Skeletal muscle cell (primary cell): ENCODE results near the gene SKOR2.

Experiments used
- DNase-seq: peaks from one replicate; pipeline ENCODE4 v3.0.0-alpha.2; 2010; ENCODE audit warnings: low read depth
- H3K4me3 ChIP-seq: 2 replicates; pipeline ENCODE4 v1.5.1; 2011; ENCODE audit warnings: low read depth, mild to moderate bottlenecking, control low read depth, low read length, moderate library complexity

Gene SKOR2

GRCh38 chr18:47260120-47260923, 8.9 kb upstream of the SKOR2 start:
- H3K4me3 ChIP-seq = no peak overlapping the region
- no peak for DNase-seq

- H3K4me3 ChIP-seq = no peak overlapping the region
- no peak for DNase-seq
These were observed 3.0 kb upstream of the SKOR2 start for GRCh38 chr18:47254341-47254939.

DNA sequence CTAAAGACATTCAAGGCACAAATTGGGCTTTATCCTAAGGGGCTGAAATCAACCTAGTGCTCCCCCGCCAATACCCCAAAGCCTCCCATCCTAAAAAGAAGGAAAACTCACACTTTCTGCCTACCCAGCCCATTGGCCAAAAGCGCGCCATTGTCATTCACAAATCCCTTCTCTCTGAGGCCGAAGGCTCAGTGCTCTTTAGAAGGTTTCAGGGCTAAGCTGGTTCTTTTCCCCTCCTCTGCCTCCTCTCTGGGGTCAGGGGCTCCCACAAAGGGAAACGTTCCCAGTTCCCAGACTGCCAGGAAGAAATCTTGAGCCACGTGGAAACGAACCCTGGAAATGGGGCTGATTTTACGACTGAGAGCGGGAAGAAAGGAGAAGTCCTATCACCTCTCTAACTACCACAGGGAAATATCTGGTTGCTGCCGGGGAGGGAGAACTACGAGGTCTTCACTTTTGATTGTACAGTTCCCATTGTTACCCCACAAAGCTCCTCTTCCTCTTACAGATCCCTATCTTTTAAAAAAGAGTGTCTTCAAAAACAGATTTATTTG, 1.7 kb upstream of the SKOR2 start:
- no peak overlapping the region for H3K4me3 ChIP-seq
- no peak for DNase-seq

- H3K4me3 ChIP-seq = no peak overlapping the region
- DNase-seq = no peak
These were observed 941 bp downstream of the SKOR2 start for GRCh38 chr18:47250391-47251046.

- no peak overlapping the region for H3K4me3 ChIP-seq
- no peak for DNase-seq
These were observed 2.0 kb downstream of the SKOR2 start for GRCh38 chr18:47249314-47249981.

GRCh38 chr18:47248604-47249313, 2.7 kb downstream of the SKOR2 start:
- DNase-seq = no peak
- no peak overlapping the region for H3K4me3 ChIP-seq

GRCh38 chr18:47248115-47248603, 3.3 kb downstream of the SKOR2 start:
- no peak for DNase-seq
- no peak overlapping the region for H3K4me3 ChIP-seq

DNA sequence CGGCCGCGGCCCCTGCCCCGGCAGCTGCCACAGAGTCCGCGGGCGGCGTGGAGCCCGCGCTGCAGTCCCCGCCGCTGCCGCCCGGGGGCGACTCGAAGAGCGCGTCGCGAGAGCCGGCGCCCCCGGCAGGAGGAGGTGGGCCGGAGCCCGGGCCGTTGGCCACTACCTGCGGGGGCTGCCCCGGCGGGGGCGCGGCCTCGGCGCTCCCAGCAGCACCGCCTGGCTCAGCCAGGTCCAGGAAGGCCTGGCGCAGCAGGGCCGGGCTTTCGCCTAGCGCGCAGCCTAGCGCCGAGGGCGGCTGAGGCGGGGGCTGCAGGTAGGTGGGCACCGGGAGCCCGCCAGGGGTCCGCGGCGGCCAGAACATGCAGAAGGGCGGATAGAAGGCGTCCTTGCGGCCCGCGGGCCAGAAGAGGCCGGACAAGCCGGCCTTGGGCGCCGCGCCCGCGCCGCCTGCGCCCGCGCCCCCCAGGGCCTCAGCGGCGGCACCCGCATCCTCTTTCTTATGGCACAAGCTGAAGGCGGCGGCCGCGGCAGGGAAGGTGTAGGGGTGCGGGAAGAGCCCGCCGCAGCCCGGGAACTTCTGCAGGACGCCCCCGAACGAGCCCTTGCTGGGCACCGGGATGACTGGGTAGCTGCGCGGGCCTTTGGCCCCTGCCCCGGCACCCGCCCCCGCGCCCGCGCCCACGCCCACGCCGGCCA, 3.9 kb downstream of the SKOR2 start:
- H3K4me3 ChIP-seq = no peak overlapping the region
- DNase-seq = no peak

DNA sequence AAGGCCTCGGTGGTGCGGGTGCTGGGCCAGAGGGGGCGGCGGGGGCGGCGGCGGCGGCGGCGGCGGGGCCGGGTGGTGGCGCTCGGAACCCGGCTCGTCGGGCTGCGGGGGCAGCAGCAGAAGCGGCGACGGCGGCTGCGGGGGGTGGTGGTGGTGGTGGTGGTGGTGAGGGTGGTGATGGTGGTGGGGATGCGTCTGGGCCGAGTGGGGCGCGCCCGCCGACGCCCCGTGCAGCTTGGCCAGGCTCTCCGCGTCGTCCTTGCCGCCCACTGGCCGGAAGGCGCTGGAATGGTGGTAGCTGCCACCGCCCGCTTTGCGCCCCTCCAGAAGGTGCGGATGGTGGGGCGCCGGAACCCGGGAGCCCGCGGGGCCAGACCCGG, 4.4 kb downstream of the SKOR2 start:
- no peak overlapping the region for H3K4me3 ChIP-seq
- no peak for DNase-seq

DNA sequence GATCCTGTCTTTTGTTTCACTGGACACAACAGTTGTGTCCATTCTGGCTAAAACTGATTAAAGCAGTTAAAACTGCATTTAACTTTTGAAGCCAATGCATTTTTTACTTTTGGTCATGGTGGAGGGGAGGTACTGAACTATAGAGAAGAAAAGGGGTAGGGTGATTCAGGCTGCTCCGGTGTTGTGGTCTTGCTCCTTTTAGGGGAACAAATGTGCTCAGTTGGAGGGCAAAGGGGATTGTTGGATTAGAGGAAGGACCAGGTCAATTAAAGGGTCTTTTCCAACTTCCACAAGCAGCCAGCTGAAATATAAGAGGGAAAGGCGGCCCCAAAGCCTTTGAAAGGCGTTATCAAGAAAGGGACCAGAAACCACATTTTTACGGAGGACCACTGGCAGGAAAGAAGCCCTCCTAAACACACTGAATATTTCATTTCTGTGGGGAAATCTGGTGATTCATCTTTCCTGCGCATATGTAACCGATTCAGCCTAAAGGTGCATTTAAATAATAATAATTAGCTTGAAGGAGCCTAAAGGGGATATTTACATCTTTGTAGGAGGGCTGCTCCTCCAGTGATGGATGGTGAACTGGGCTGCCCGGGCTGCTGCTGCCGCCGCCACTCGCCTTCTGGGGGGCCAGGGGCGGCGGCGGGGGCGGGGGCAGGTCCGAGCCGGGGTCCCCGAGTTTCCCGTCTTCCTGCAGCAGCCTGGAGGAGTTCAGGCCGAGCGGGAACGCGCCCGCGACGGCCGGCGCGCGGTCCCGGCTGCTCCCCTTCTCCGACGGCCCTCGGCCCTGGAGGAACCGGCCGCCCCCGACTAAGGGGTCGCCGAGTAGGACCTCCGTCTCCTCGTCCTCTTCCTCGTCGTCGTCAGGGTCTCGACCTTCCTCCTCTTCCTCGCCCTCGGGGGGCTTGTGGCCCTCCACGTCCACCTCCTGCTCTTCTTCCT, 5.2 kb downstream of the SKOR2 start:
- H3K4me3 ChIP-seq = no peak overlapping the region
- no peak for DNase-seq

DNA sequence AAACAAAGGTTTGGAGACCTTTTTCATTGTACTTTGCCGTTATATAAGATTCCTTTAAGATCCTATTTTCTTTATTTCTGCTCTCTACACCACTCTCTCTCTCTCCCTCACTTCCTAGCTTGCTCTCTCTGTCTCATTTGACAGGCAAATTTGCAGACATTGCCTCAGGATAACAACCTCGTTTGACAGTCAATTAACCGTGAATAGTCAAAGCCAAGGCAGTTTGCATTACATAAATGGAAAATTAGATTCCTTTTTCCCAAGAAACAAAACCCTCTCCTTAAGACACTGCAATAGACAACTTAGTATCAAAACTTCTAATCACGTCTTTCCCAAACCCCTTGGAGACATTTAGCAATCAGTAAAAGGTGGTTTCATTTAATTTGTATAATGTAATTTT, 7.4 kb downstream of the SKOR2 start:
- no peak for DNase-seq
- no peak overlapping the region for H3K4me3 ChIP-seq

GRCh38 chr18:47235096-47235495, 16.4 kb downstream of the SKOR2 start:
- H3K4me3 ChIP-seq = no peak overlapping the region
- no peak for DNase-seq

GRCh38 chr18:47226660-47227059, 24.8 kb downstream of the SKOR2 start:
- no peak overlapping the region for H3K4me3 ChIP-seq
- DNase-seq = no peak

DNA sequence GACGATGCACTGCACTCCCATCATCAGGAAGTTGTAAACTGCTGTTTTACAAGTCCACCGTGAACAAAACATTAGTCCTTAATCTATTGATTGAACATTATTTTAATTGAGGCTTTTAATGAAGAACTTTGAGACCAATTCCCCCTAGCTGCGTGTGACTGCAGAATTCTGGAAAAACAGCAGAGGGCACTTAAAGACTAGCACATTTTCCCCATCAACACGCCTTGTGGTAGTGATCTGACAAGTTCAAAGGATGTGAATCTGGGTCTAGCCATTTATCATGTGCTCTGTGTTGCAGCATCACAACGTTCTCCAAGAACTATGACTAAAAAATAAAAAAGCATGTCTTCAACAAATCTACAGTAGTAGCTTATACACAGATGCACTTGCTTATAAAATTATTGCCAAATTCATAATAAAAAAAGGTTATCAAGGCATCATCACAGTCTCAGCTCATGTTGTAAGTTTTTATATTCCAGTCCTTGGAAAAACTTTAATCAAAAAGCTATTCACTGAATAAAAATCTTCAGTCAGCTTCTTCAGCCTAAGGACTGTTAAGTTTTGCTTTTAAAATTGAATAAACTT, 35.8 kb downstream of the SKOR2 start:
- H3K4me3 ChIP-seq = no peak overlapping the region
- peak; percentile 25 for DNase-seq

DNA sequence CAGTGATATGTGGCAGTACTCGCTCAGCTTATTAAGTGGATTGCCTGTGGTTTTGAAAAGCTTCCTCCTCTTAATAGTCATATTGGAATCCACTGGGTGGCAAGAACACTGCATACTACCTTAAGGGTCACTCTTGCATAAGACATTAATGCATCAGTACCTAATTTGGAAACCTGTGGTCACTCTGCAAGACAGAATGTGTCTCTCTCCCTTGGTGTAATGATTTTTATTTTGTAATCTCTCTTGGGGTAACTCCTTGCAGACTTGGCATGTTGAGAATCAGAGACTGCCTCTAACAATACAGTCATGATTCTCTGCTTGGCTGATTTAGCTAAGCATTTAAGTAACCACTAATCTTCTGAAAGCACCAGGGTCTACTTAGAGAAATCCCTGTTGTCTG, 42.3 kb downstream of the SKOR2 start:
- peak; percentile 19 for DNase-seq
- H3K4me3 ChIP-seq = no peak overlapping the region

- no peak for DNase-seq
- H3K4me3 ChIP-seq = no peak overlapping the region
These were observed 44.4 kb downstream of the SKOR2 start for GRCh38 chr18:47206945-47207637.
